Measurements from ENCODE around the gene TINCR. TPM values are rescaled to one million over a fixed set of nuclear protein-coding genes. Genes with fewer than 3 reads are reported as not detected.

The TINCR gene
- total and polyA plus RNA-seq, 3 experiments from 2014 or later: 0.16 to 0.28 (median 0.20) TPM

- Mint-ChIP-seq H3K4me1 (peaks cover 0 to 7% (median 4%) of the 10 kb centered on the region in 3 donors), H3K36me3 (peaks cover 3 to 94% (median 22%) of the 10 kb centered on the region in 3 donors), H3K27me3 (peaks cover 0 to 2% of the 10 kb centered on the region in 2 donors), H3K9me3 (no peaks in the 10 kb centered on the region), H3K27ac (no peak overlapping the region), H3K4me3 (no peak overlapping the region)
- H3K27ac ChIP-seq (ENCODE audit: low read depth, low read length): no peak overlapping the region
- H3K4me3 ChIP-seq (ENCODE audit: low read length): no peak overlapping the region
- CTCF ChIA-PET: interaction anchor here (1.0 kb wide), 1 partner anchor 13 kb away, joined by 4 read pairs; no protein-coding TSS in a partner anchor
- POLR2A ChIA-PET: no interaction called here
- no peaks in the 10 kb centered on the region for H3K27me3 ChIP-seq (ENCODE audit: insufficient read depth, low read length, poor library complexity, severe bottlenecking)
- H3K4me1 ChIP-seq (ENCODE audit: insufficient read depth, low read length): no peaks in the 10 kb centered on the region
- DNase-seq: no peak
- peaks cover 81% of the 10 kb centered on the region for H3K36me3 ChIP-seq (ENCODE audit: insufficient read depth, low read length)
- H3K9me3 ChIP-seq (ENCODE audit: low read length): no peaks in the 10 kb centered on the region
Measured at GRCh38 chr19:5593343-5594255, 25.8 kb upstream of the TINCR start.

DNA sequence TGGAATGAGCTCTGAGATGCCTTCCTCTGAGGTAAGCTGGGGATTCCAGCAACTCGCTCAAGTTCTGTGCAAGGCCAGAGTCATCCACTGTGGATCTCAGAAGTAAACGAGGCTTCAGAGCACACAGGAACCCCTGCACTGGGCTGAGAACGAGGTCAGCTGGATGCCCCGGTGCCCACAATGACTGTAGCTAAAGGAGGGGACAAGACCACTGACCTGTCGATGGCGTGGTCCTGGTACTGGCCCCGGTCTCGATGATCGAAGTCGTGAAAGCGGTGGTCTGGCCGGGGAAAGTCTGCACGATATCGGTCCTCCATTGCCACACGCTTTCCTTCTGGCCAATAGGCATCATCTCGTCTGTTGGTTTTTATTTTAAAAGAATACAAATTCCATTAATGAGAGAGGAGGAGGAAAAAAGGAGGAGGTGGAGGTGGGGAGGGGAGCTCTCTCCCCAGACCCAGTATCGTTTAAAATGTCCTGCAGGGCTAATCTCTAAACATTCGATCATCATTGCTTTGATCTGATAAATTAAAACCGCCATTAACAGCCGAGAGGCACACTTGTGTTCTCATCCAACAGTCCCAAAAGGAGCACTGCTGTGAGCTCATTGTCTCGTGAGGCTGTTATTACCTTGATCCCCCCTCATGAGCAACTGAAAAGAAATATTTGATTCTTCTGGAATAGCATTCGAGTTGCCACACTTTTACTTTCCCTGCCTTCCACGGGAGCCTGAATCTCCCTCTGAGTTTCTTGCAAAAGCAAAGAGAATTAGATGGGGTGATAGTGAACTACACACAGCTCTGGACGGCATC is 25.0 kb upstream of the TINCR start:
- H3K9me3 Mint-ChIP-seq: no peaks in the 10 kb centered on the region
- Histone ChIP-seq H3K36me3 (ENCODE audit: insufficient read depth, low read length) (peaks cover 81% of the 10 kb centered on the region), H3K4me3 (ENCODE audit: low read length) (no peak overlapping the region), H3K27me3 (ENCODE audit: insufficient read depth, low read length, poor library complexity, severe bottlenecking) (no peaks in the 10 kb centered on the region), H3K9me3 (ENCODE audit: low read length) (no peaks in the 10 kb centered on the region), H3K4me1 (ENCODE audit: insufficient read depth, low read length) (no peaks in the 10 kb centered on the region), H3K27ac (ENCODE audit: low read depth, low read length) (no peak overlapping the region)
- no peak for DNase-seq
- H3K36me3 Mint-ChIP-seq: peaks cover 3 to 94% (median 27%) of the 10 kb centered on the region in 3 donors
- peak overlapping the region in 2 of 8 donors; percentile 57 to 81 for H3K27ac Mint-ChIP-seq
- peaks cover 0 to 2% of the 10 kb centered on the region in 2 donors for H3K27me3 Mint-ChIP-seq
- ChIA-PET CTCF (interaction anchor here (1.0 kb wide), 1 partner anchor 13 kb away, joined by 4 read pairs; no protein-coding TSS in a partner anchor), POLR2A (interaction anchor here (1.0 kb wide), 1 partner anchor 11 kb away, joined by 3 read pairs; no protein-coding TSS in a partner anchor)
- peaks cover 0 to 7% (median 7%) of the 10 kb centered on the region in 3 donors for H3K4me1 Mint-ChIP-seq
- no peak overlapping the region for H3K4me3 Mint-ChIP-seq

DNA sequence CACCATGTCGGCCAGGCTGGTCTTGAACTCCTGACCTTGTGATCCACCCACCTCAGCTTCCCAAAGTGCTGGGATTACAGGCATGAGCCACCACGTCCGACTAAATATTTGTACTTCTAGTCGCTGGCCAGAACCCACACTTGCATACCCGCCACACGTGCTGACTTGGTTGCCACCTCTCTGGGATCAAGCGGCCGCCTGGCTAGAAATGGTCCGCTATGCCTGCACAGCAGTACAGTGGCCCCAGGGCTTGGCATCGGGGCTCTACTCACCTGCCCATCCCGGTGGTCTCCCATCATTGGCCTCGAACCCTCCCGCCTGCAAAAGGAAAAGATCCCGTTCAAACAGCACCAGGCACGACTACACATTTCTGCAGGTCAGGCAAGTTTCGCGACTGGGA is 23.7 kb upstream of the TINCR start:
- H3K4me1 ChIP-seq (ENCODE audit: insufficient read depth, low read length): peaks cover 3% of the 10 kb centered on the region
- Mint-ChIP-seq H3K36me3 (peaks cover 3 to 95% (median 28%) of the 10 kb centered on the region in 3 donors), H3K9me3 (no peaks in the 10 kb centered on the region), H3K4me3 (no peak overlapping the region), H3K4me1 (peaks cover 0 to 11% (median 7%) of the 10 kb centered on the region in 3 donors), H3K27ac (no peak overlapping the region), H3K27me3 (peaks cover 0 to 2% of the 10 kb centered on the region in 2 donors)
- peaks cover 70% of the 10 kb centered on the region for H3K36me3 ChIP-seq (ENCODE audit: insufficient read depth, low read length)
- ChIA-PET POLR2A (interaction anchor here (1.0 kb wide), 1 partner anchor 10 kb away, joined by 3 read pairs; no protein-coding TSS in a partner anchor), CTCF (no interaction called here)
- no peak for DNase-seq
- H3K4me3 ChIP-seq (ENCODE audit: low read length): no peak overlapping the region
- no peak overlapping the region for H3K27ac ChIP-seq (ENCODE audit: low read depth, low read length)
- no peaks in the 10 kb centered on the region for H3K27me3 ChIP-seq (ENCODE audit: insufficient read depth, low read length, poor library complexity, severe bottlenecking)
- H3K9me3 ChIP-seq (ENCODE audit: low read length): no peaks in the 10 kb centered on the region

DNA sequence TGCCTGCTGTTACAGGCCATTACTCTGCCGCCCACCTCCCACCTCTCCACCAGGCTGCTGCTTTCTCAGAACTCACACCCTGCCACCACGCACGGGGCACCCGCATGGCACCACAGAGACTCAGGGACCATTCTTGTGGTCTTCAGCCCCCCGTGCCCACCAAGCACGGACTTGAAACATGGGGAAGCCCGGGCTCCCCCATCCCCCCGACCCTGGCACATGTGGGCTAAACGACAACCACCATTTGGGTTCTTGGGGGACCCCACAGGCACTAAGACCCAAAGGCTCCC is 23.1 kb upstream of the TINCR start:
- H3K4me1 Mint-ChIP-seq: peaks cover 0 to 11% (median 7%) of the 10 kb centered on the region in 3 donors
- Histone ChIP-seq H3K27ac (ENCODE audit: low read depth, low read length) (no peak overlapping the region), H3K27me3 (ENCODE audit: insufficient read depth, low read length, poor library complexity, severe bottlenecking) (no peaks in the 10 kb centered on the region), H3K9me3 (ENCODE audit: low read length) (no peaks in the 10 kb centered on the region), H3K4me3 (ENCODE audit: low read length) (no peak overlapping the region), H3K36me3 (ENCODE audit: insufficient read depth, low read length) (peaks cover 66% of the 10 kb centered on the region), H3K4me1 (ENCODE audit: insufficient read depth, low read length) (peaks cover 8% of the 10 kb centered on the region)
- DNase-seq: no peak
- H3K9me3 Mint-ChIP-seq: no peaks in the 10 kb centered on the region
- ChIA-PET POLR2A (no interaction called here), CTCF (no interaction called here)
- H3K27ac Mint-ChIP-seq: no peak overlapping the region
- H3K36me3 Mint-ChIP-seq: peaks cover 3 to 92% (median 28%) of the 10 kb centered on the region in 3 donors
- H3K27me3 Mint-ChIP-seq: peaks cover 0 to 2% of the 10 kb centered on the region in 2 donors
- peak overlapping the region in 1 of 7 donors; percentile 72 for H3K4me3 Mint-ChIP-seq

- H3K27me3 ChIP-seq (ENCODE audit: insufficient read depth, low read length, poor library complexity, severe bottlenecking): no peaks in the 10 kb centered on the region
- H3K27me3 Mint-ChIP-seq: peaks cover 0 to 2% of the 10 kb centered on the region in 2 donors
- H3K27ac ChIP-seq (ENCODE audit: low read depth, low read length): no peak overlapping the region
- no peak for DNase-seq
- H3K36me3 Mint-ChIP-seq: peaks cover 3 to 91% (median 24%) of the 10 kb centered on the region in 3 donors
- H3K27ac Mint-ChIP-seq: no peak overlapping the region
- H3K4me3 ChIP-seq (ENCODE audit: low read length): no peak overlapping the region
- peaks cover 11% of the 10 kb centered on the region for H3K4me1 ChIP-seq (ENCODE audit: insufficient read depth, low read length)
- H3K36me3 ChIP-seq (ENCODE audit: insufficient read depth, low read length): peaks cover 61% of the 10 kb centered on the region
- ChIA-PET POLR2A (no interaction called here), CTCF (no interaction called here)
- H3K4me3 Mint-ChIP-seq: peak overlapping the region in 1 of 7 donors; percentile 72
- no peaks in the 10 kb centered on the region for H3K9me3 ChIP-seq (ENCODE audit: low read length)
- H3K9me3 Mint-ChIP-seq: no peaks in the 10 kb centered on the region
- peaks cover 0 to 13% (median 6%) of the 10 kb centered on the region in 3 donors for H3K4me1 Mint-ChIP-seq
Measured at GRCh38 chr19:5590151-5590864, 22.6 kb upstream of the TINCR start.

DNA sequence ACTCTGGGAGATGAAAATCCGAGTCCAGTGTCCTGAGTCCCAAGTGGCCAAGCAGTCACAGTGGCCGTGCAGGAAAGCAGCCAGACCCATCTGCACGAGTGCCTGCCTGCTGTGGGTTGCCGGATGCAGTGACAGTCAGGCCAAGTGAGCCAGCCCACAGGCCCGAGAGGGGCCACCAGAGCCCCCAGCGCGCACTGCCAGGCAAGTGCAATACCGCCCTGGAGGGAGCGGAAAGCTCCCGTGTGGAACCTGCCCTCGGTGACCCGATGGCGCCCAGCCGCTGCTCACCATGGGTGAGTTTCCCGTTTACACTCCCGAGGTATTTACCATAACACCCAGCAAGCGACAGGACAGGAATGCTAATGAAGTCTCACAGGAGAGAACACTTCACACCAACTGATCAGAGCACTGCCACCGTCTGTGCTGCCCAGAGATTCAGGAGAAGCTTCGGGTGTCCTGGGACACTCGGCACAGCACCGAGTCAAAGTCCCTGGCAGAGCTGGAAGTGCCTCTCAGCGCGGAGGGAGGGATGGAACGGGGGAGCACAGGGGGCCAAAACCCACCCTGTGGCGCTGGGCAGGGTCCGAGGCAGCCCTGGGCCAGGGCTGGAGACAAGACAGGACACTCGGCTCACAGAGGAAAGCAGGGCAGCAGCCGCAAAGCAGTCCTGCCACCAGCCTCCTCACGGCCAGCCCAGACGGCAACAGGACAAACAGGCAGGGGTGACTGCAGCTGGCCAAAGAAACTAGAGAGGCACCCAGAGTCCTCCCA is 21.3 kb upstream of the TINCR start:
- CTCF ChIA-PET: no interaction called here
- no peaks in the 10 kb centered on the region for H3K9me3 ChIP-seq (ENCODE audit: low read length)
- Mint-ChIP-seq H3K27me3 (peaks cover 0 to 2% of the 10 kb centered on the region in 2 donors), H3K9me3 (no peaks in the 10 kb centered on the region), H3K4me3 (no peak overlapping the region), H3K36me3 (peaks cover 0 to 85% (median 19%) of the 10 kb centered on the region in 3 donors), H3K4me1 (peaks cover 0 to 12% (median 4%) of the 10 kb centered on the region in 3 donors), H3K27ac (peak overlapping the region in 1 of 8 donors; percentile 47)
- DNase-seq: no peak
- H3K4me1 ChIP-seq (ENCODE audit: insufficient read depth, low read length): peaks cover 12% of the 10 kb centered on the region
- H3K27ac ChIP-seq (ENCODE audit: low read depth, low read length): no peak overlapping the region
- H3K27me3 ChIP-seq (ENCODE audit: insufficient read depth, low read length, poor library complexity, severe bottlenecking): no peaks in the 10 kb centered on the region
- H3K4me3 ChIP-seq (ENCODE audit: low read length): no peak overlapping the region
- POLR2A ChIA-PET: no interaction called here
- H3K36me3 ChIP-seq (ENCODE audit: insufficient read depth, low read length): peaks cover 50% of the 10 kb centered on the region

GRCh38 chr19:5588441-5588840 is 20.7 kb upstream of the TINCR start:
- H3K36me3 Mint-ChIP-seq: peaks cover 0 to 83% (median 18%) of the 10 kb centered on the region in 3 donors
- H3K27ac Mint-ChIP-seq: peak overlapping the region in 2 of 8 donors; percentile 19 to 47
- CTCF ChIA-PET: no interaction called here
- peaks cover 0 to 2% of the 10 kb centered on the region in 2 donors for H3K27me3 Mint-ChIP-seq
- Histone ChIP-seq H3K4me3 (ENCODE audit: low read length) (no peak overlapping the region), H3K27me3 (ENCODE audit: insufficient read depth, low read length, poor library complexity, severe bottlenecking) (no peaks in the 10 kb centered on the region), H3K9me3 (ENCODE audit: low read length) (no peaks in the 10 kb centered on the region), H3K36me3 (ENCODE audit: insufficient read depth, low read length) (peaks cover 47% of the 10 kb centered on the region), H3K27ac (ENCODE audit: low read depth, low read length) (no peak overlapping the region), H3K4me1 (ENCODE audit: insufficient read depth, low read length) (peaks cover 12% of the 10 kb centered on the region)
- POLR2A ChIA-PET: no interaction called here
- no peaks in the 10 kb centered on the region for H3K9me3 Mint-ChIP-seq
- H3K4me1 Mint-ChIP-seq: peaks cover 0 to 12% (median 4%) of the 10 kb centered on the region in 3 donors
- peak overlapping the region in 1 of 7 donors; percentile 43 for H3K4me3 Mint-ChIP-seq
- no peak for DNase-seq
